Glomerular endothelial cell (primary cell): ENCODE measurements around the gene CD84. TPM values are rescaled to one million over a fixed set of nuclear protein-coding genes. Genes with fewer than 3 reads are reported as not detected.
"Not testable (repeated sequence)": the region's sequence is repeated elsewhere in the genome, so short reads cannot be mapped to it uniquely, and the experiment has no call there.

ENCODE experiments used
- DNase-seq: peaks from one replicate; pipeline ENCODE4 v3.0.0-alpha.2; 2011; ENCODE audit warnings: low read depth, low spot score; ENCODE audit errors: extremely low read depth
- total RNA-seq: library from RNA; depleted of rRNA; stranded (reverse); fragments of >200 nt; gene quantifications from 2 replicates; pipeline ENCODE4 v1.2.3, GENCODE V29; 2015

Gene CD84
- total RNA-seq, 1 donor from 2014 or later = not detected

- no peak for DNase-seq
These were observed 59.5 kb downstream of the CD84 start for GRCh38 chr1:160519642-160520435.

- not testable (repeated sequence) for DNase-seq
These were observed 61.8 kb downstream of the CD84 start for GRCh38 chr1:160517519-160517918.

GRCh38 chr1:160515908-160516307, 63.4 kb downstream of the CD84 start:
- DNase-seq = not testable (repeated sequence)

- DNase-seq = no peak
These were observed 74.6 kb downstream of the CD84 start for GRCh38 chr1:160504651-160505050.

- DNase-seq = no peak
These were observed 76.2 kb downstream of the CD84 start for GRCh38 chr1:160503087-160503486.

GRCh38 chr1:160500321-160500990, 78.8 kb downstream of the CD84 start:
- no peak for DNase-seq

GRCh38 chr1:160499631-160500030, 79.7 kb downstream of the CD84 start:
- DNase-seq = no peak

- not testable (repeated sequence) for DNase-seq
These were observed 80.8 kb downstream of the CD84 start for GRCh38 chr1:160498301-160499065.

- no peak for DNase-seq
These were observed 83.0 kb downstream of the CD84 start for GRCh38 chr1:160496334-160496733.

- no peak for DNase-seq
These were observed 84.7 kb downstream of the CD84 start for GRCh38 chr1:160494620-160495019.

- DNase-seq = no peak
These were observed 86.7 kb downstream of the CD84 start for GRCh38 chr1:160492617-160493016.

GRCh38 chr1:160491981-160492380, 87.3 kb downstream of the CD84 start:
- no peak for DNase-seq

Other genes with a start within 250 kb of the CD84 start
- gene COPA, start 236.2 kb downstream of the CD84 start, total RNA-seq = 178 and 193 TPM in 2 replicates
- 141 and 156 TPM in 2 replicates for gene NCSTN, start 236.1 kb downstream of the CD84 start, total RNA-seq
- gene NHLH1, start 212.4 kb downstream of the CD84 start, total RNA-seq = 0.05 TPM in 1 of 2 replicates, not detected in the other
- 0.41 and 1.1 TPM in 2 replicates for gene VANGL2, start 178.9 kb downstream of the CD84 start, total RNA-seq
- not detected in 2 replicates for gene SLAMF6, start 56.2 kb downstream of the CD84 start, total RNA-seq
- not detected in 2 replicates for gene SLAMF1, start 67.5 kb upstream of the CD84 start, total RNA-seq
- gene CD48, start 132.3 kb upstream of the CD84 start, total RNA-seq = not detected in 2 replicates
- not detected in 2 replicates for gene SLAMF7, start 159.8 kb upstream of the CD84 start, total RNA-seq
- gene LY9, start 216.7 kb upstream of the CD84 start, total RNA-seq = not detected in 2 replicates